ENCODE measurements around the gene ZBTB7C. TPM values are rescaled to one million over a fixed set of nuclear protein-coding genes. Genes with fewer than 3 reads are reported as not detected.

ZBTB7C gene
- total and polyA plus RNA-seq, 8 donors, result 1.7 to 8.7 (median 2.7) TPM

- intact Hi-C loops (cut with DNase I), result no loop called here
- H3K9me3 ChIP-seq, result no peaks in the 10 kb centered on the region
- DNase-seq, result no peak
- H3K36me3 ChIP-seq, result no peaks in the 10 kb centered on the region
- H3K4me3 ChIP-seq, result no peak overlapping the region
- TF ChIP-seq, protein P1, sequence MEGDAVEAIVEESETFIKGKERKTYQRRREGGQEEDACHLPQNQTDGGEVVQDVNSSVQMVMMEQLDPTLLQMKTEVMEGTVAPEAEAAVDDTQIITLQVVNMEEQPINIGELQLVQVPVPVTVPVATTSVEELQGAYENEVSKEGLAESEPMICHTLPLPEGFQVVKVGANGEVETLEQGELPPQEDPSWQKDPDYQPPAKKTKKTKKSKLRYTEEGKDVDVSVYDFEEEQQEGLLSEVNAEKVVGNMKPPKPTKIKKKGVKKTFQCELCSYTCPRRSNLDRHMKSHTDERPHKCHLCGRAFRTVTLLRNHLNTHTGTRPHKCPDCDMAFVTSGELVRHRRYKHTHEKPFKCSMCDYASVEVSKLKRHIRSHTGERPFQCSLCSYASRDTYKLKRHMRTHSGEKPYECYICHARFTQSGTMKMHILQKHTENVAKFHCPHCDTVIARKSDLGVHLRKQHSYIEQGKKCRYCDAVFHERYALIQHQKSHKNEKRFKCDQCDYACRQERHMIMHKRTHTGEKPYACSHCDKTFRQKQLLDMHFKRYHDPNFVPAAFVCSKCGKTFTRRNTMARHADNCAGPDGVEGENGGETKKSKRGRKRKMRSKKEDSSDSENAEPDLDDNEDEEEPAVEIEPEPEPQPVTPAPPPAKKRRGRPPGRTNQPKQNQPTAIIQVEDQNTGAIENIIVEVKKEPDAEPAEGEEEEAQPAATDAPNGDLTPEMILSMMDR (IDR thresholded peaks at IDR 0.05), result no peak
- ATAC-seq, result no peak
- peaks cover 0 to 5% of the 10 kb centered on the region in 2 donors for H3K27me3 ChIP-seq
- H3K4me1 ChIP-seq, result no peaks in the 10 kb centered on the region
- no peak overlapping the region for H3K27ac ChIP-seq
Measured at GRCh38 chr18:48055351-48055750, 353.8 kb downstream of the ZBTB7C start.

- no peaks in the 10 kb centered on the region for H3K9me3 ChIP-seq
- no peak for ATAC-seq
- no peaks in the 10 kb centered on the region for H3K36me3 ChIP-seq
- H3K4me3 ChIP-seq, result no peak overlapping the region
- no peak for DNase-seq
- no peak overlapping the region for H3K27ac ChIP-seq
- no peaks in the 10 kb centered on the region for H3K4me1 ChIP-seq
- TF ChIP-seq, protein P1 (IDR thresholded peaks at IDR 0.05), result no peak
- no peaks in the 10 kb centered on the region for H3K27me3 ChIP-seq
- intact Hi-C loops (cut with DNase I), result no loop called here
Measured at GRCh38 chr18:48053881-48054816, 355.0 kb downstream of the ZBTB7C start.

- H3K9me3 ChIP-seq, result no peaks in the 10 kb centered on the region
- DNase-seq (no peak), ATAC-seq (no peak)
- TF ChIP-seq, protein P1 (IDR thresholded peaks at IDR 0.05), result no peak
- intact Hi-C loops (cut with DNase I), result no loop called here
- no peaks in the 10 kb centered on the region for H3K4me1 ChIP-seq
- no peak overlapping the region for H3K4me3 ChIP-seq
- no peak overlapping the region for H3K27ac ChIP-seq
- no peaks in the 10 kb centered on the region for H3K36me3 ChIP-seq
- H3K27me3 ChIP-seq, result no peaks in the 10 kb centered on the region
Measured at GRCh38 chr18:48052842-48053241, 356.3 kb downstream of the ZBTB7C start.

- no peaks in the 10 kb centered on the region for H3K27me3 ChIP-seq
- H3K4me3 ChIP-seq, result no peak overlapping the region
- H3K4me1 ChIP-seq, result no peaks in the 10 kb centered on the region
- ATAC-seq, result no peak
- no peak for DNase-seq
- no peaks in the 10 kb centered on the region for H3K36me3 ChIP-seq
- intact Hi-C loops (cut with DNase I), result no loop called here
- no peaks in the 10 kb centered on the region for H3K9me3 ChIP-seq
- TF ChIP-seq, protein P1 (IDR thresholded peaks at IDR 0.05), result no peak
- no peak overlapping the region for H3K27ac ChIP-seq
Measured at GRCh38 chr18:48051945-48052840, 357.0 kb downstream of the ZBTB7C start.

DNA sequence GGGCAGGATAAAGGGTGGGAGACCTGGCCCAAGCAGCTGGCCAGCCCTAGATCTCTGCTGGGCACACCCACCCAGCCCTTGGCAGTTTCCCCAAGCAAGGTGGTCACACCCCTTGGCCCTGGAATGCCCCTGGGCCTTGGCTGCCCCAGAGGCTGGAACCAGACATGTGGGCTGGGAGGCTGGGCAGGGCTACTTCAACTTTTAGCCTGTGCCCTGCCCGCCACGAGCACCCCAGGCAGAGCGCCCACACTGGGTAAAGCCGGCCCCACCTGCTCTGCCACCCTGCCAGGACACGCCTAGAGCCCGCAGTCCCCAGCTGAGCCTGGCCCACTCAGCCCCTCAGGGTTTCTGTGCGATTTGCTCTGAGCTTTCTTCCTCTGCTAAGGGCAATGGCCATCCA, 359.0 kb downstream of the ZBTB7C start:
- DNase-seq (peak in 1 of 4 donors; percentile 55), ATAC-seq (peak; percentile 91)
- Histone ChIP-seq H3K9me3 (no peaks in the 10 kb centered on the region), H3K4me1 (no peaks in the 10 kb centered on the region), H3K27ac (no peak overlapping the region), H3K27me3 (no peaks in the 10 kb centered on the region), H3K4me3 (no peak overlapping the region), H3K36me3 (no peaks in the 10 kb centered on the region)
- intact Hi-C loops (cut with DNase I), result no loop called here
- TF ChIP-seq, protein P1 (IDR thresholded peaks at IDR 0.05), result no peak

Data from left lung (tissue), 10 donors.